Astrocyte (in vitro differentiated cells and primary cell): ENCODE measurements around the gene PIGN. TPM values are rescaled to one million over a fixed set of nuclear protein-coding genes. Genes with fewer than 3 reads are reported as not detected.

ENCODE experiments used
- DNase-seq: peaks from one replicate; pipeline ENCODE4 v3.0.0-alpha.2; 2010; ENCODE audit warnings: low read depth
- FAIRE-seq: peaks from 2 replicates; lab custom pipeline; 2011; peaks lifted over from hg19 to GRCh38; lab: Jason Lieb, UNC
- H2AFZ ChIP-seq: 2 replicates; pipeline ENCODE4 v1.6.0; 2012; ENCODE audit warnings: low read depth, low read length, inconsistent platforms
- H3K27ac ChIP-seq: 2 replicates; pipeline ENCODE4 v1.5.1; 2011; ENCODE audit warnings: low read depth, low read length, inconsistent platforms
- H3K27me3 ChIP-seq: 2 replicates; pipeline ENCODE4 v1.6.0; 2011; ENCODE audit warnings: low read length, inconsistent platforms; ENCODE audit not compliant: insufficient read depth
- H3K36me3 ChIP-seq: 2 replicates; pipeline ENCODE4 v1.5.1; 2011; ENCODE audit warnings: low read length, inconsistent platforms; ENCODE audit not compliant: insufficient read depth
- H3K4me1 ChIP-seq: 2 replicates; pipeline ENCODE4 v1.5.1; 2011; ENCODE audit warnings: low read length, inconsistent platforms; ENCODE audit not compliant: insufficient read depth
- H3K4me2 ChIP-seq: 2 replicates; pipeline ENCODE4 v1.6.0; 2012; ENCODE audit warnings: low read length, inconsistent platforms
- H3K4me3 ChIP-seq: 2 replicates; pipeline ENCODE4 v1.5.1; 2011; ENCODE audit warnings: low read depth, mild to moderate bottlenecking, low read length, inconsistent platforms; ENCODE audit not compliant: insufficient read depth
- H3K79me2 ChIP-seq: 2 replicates; pipeline ENCODE4 v1.6.0; 2012; ENCODE audit warnings: mild to moderate bottlenecking, low read length, inconsistent platforms; ENCODE audit not compliant: insufficient read depth
- H3K9ac ChIP-seq: 2 replicates; pipeline ENCODE4 v1.6.0; 2012; ENCODE audit warnings: mild to moderate bottlenecking, low read length, inconsistent platforms
- H3K9me3 ChIP-seq: 2 replicates; pipeline ENCODE4 v1.5.1; 2012; ENCODE audit warnings: low read depth, mild to moderate bottlenecking, low read length, inconsistent platforms; ENCODE audit not compliant: insufficient read depth
- H4K20me1 ChIP-seq: 2 replicates; pipeline ENCODE4 v1.6.0; 2012; ENCODE audit warnings: low read length, inconsistent platforms; ENCODE audit not compliant: insufficient read depth
- H3K27ac Mint-ChIP-seq: one replicate; pipeline ENCODE4 v1.8.0; 2021; ENCODE audit warnings: mild to moderate bottlenecking, mixed read lengths; ENCODE audit not compliant: unreplicated experiment
- H3K27me3 Mint-ChIP-seq: one replicate; pipeline ENCODE4 v1.8.0; 2021; ENCODE audit warnings: low read depth, mixed read lengths; ENCODE audit not compliant: unreplicated experiment
- H3K36me3 Mint-ChIP-seq: one replicate; pipeline ENCODE4 v1.8.0; 2021; ENCODE audit warnings: low read depth, mixed read lengths; ENCODE audit not compliant: unreplicated experiment
- H3K4me1 Mint-ChIP-seq: one replicate; pipeline ENCODE4 v1.8.0; 2021; ENCODE audit warnings: low read depth, mixed read lengths; ENCODE audit not compliant: unreplicated experiment
- H3K4me3 Mint-ChIP-seq: one replicate; pipeline ENCODE4 v1.8.0; 2021; ENCODE audit warnings: mild to moderate bottlenecking, moderate library complexity, mixed read lengths; ENCODE audit not compliant: unreplicated experiment
- H3K9me3 Mint-ChIP-seq: one replicate; pipeline ENCODE4 v1.8.0; 2021; ENCODE audit warnings: mild to moderate bottlenecking, mixed read lengths; ENCODE audit not compliant: unreplicated experiment
- CTCF ChIP-seq: IDR thresholded peaks from 2 replicates; pipeline ENCODE4 v1.5.1; 2011; ENCODE audit warnings: low read depth, mild to moderate bottlenecking, inconsistent platforms, low read length, moderate library complexity; ENCODE audit not compliant: insufficient read depth
- EZH2 ChIP-seq: IDR thresholded peaks from 2 replicates; pipeline ENCODE4 v1.6.1; 2012; ENCODE audit warnings: mild to moderate bottlenecking, low read length, inconsistent platforms; ENCODE audit not compliant: insufficient read depth
- total RNA-seq: library from RNA; stranded (reverse); gene quantifications from 2 replicates; pipeline ENCODE4 v1.2.1, GENCODE V29; 2021

The PIGN gene
- total RNA-seq, 1 donor from 2014 or later, result 20.0 TPM

GRCh38 chr18:62140259-62140658, 46.6 kb downstream of the PIGN start:
- Histone ChIP-seq H3K27me3 (no peaks in the 10 kb centered on the region), H3K4me3 (no peak overlapping the region), H3K79me2 (no peaks in the 10 kb centered on the region), H3K4me1 (no peaks in the 10 kb centered on the region), H3K9ac (no peak overlapping the region), H3K9me3 (no peaks in the 10 kb centered on the region), H2AFZ (no peak overlapping the region), H4K20me1 (no peaks in the 10 kb centered on the region), H3K36me3 (peaks cover 3% of the 10 kb centered on the region), H3K27ac (no peak overlapping the region), H3K4me2 (no peak overlapping the region)
- Mint-ChIP-seq H3K9me3 (no peaks in the 10 kb centered on the region), H3K4me1 (peaks cover 7% of the 10 kb centered on the region), H3K4me3 (no peak overlapping the region), H3K36me3 (peaks cover 2% of the 10 kb centered on the region), H3K27me3 (no peaks in the 10 kb centered on the region), H3K27ac (no peak overlapping the region)
- TF ChIP-seq EZH2 (no peak), CTCF (no peak)
- FAIRE-seq, result no peak
- no peak for DNase-seq

GRCh38 chr18:62138461-62139235, 48.2 kb downstream of the PIGN start:
- Mint-ChIP-seq H3K9me3 (no peaks in the 10 kb centered on the region), H3K4me1 (peaks cover 7% of the 10 kb centered on the region), H3K27me3 (no peaks in the 10 kb centered on the region), H3K36me3 (peaks cover 2% of the 10 kb centered on the region), H3K4me3 (no peak overlapping the region), H3K27ac (no peak overlapping the region)
- peaks cover 3% of the 10 kb centered on the region for H3K36me3 ChIP-seq
- TF ChIP-seq CTCF, result no peak
- no peak for TF ChIP-seq EZH2
- H2AFZ ChIP-seq, result no peak overlapping the region
- no peak overlapping the region for H3K27ac ChIP-seq
- no peak for DNase-seq
- no peak overlapping the region for H3K9ac ChIP-seq
- H3K4me3 ChIP-seq, result no peak overlapping the region
- H3K79me2 ChIP-seq, result no peaks in the 10 kb centered on the region
- no peaks in the 10 kb centered on the region for H3K4me1 ChIP-seq
- H4K20me1 ChIP-seq, result no peaks in the 10 kb centered on the region
- no peak overlapping the region for H3K4me2 ChIP-seq
- FAIRE-seq, result no peak
- H3K27me3 ChIP-seq, result no peaks in the 10 kb centered on the region
- H3K9me3 ChIP-seq, result no peaks in the 10 kb centered on the region

GRCh38 chr18:62131301-62131909, 55.5 kb downstream of the PIGN start:
- Mint-ChIP-seq H3K9me3 (no peaks in the 10 kb centered on the region), H3K4me3 (no peak overlapping the region), H3K4me1 (peaks cover 8% of the 10 kb centered on the region), H3K27ac (peak overlapping the region; percentile 50), H3K27me3 (no peaks in the 10 kb centered on the region), H3K36me3 (no peaks in the 10 kb centered on the region)
- FAIRE-seq (no peak), DNase-seq (peak; percentile 28)
- Histone ChIP-seq H3K4me2 (no peak overlapping the region), H3K27ac (no peak overlapping the region), H3K4me1 (no peaks in the 10 kb centered on the region), H3K9me3 (no peaks in the 10 kb centered on the region), H3K36me3 (no peaks in the 10 kb centered on the region), H2AFZ (no peak overlapping the region), H3K9ac (no peak overlapping the region), H4K20me1 (no peaks in the 10 kb centered on the region), H3K27me3 (no peaks in the 10 kb centered on the region), H3K79me2 (no peaks in the 10 kb centered on the region), H3K4me3 (no peak overlapping the region)
- TF ChIP-seq EZH2, result no peak
- TF ChIP-seq CTCF, result peak; percentile 97
